ENCODE data around the gene PPFIA4. TPM values are rescaled to one million over a fixed set of nuclear protein-coding genes. Genes with fewer than 3 reads are reported as not detected.

The PPFIA4 gene
- total RNA-seq, 3 donors from 2014 or later (not counting 1 experiment from before 2014, with no cell fraction given): 0.18 to 0.88 (median 0.33) TPM

GRCh38 chr1:203101813-203102634 is 75.7 kb downstream of the PPFIA4 start:
- H3K27ac Mint-ChIP-seq: no peak overlapping the region
- intact Hi-C loops (cut with micrococcal nuclease): no loop called here
- no peak for DNase-seq

GRCh38 chr1:203103216-203103615 is 76.9 kb downstream of the PPFIA4 start:
- H3K9me3 Mint-ChIP-seq: no peaks in the 10 kb centered on the region

More at GRCh38 chr1:203101813-203102634, 75.7 kb downstream of the PPFIA4 start:
- no peaks in the 10 kb centered on the region for H3K36me3 ChIP-seq (ENCODE audit: control insufficient read depth, insufficient read depth, low read length)
- no peak overlapping the region for H3K4me3 ChIP-seq (ENCODE audit: low read length)
- peaks cover 3% of the 10 kb centered on the region for H3K27me3 ChIP-seq (ENCODE audit: control insufficient read depth, insufficient read depth, low read length)
- no peaks in the 10 kb centered on the region for H3K4me1 Mint-ChIP-seq
- H3K4me1 ChIP-seq (ENCODE audit: control insufficient read depth, insufficient read depth, low read length): no peaks in the 10 kb centered on the region
- no peaks in the 10 kb centered on the region for H3K9me3 ChIP-seq (ENCODE audit: control insufficient read depth, insufficient read depth, low read length)
- H3K4me3 Mint-ChIP-seq: no peak overlapping the region
- peaks cover 7% of the 10 kb centered on the region for H3K36me3 Mint-ChIP-seq
- no peaks in the 10 kb centered on the region for H3K9me3 Mint-ChIP-seq
- H3K27me3 Mint-ChIP-seq (ENCODE audit: low read depth in 2 of 2): peaks cover 12 to 31% of the 10 kb centered on the region in 2 donors
- H3K27ac ChIP-seq (ENCODE audit: low read length): no peak overlapping the region
- ATAC-seq: no peak
- 81% methylated on average over 6 of the region's 6 CpGs for WGBS (ENCODE audit: insufficient coverage)
- no peak for TF ChIP-seq CTCF (IDR thresholded peaks at IDR 0.05)

GRCh38 chr1:203103829-203104495 is 77.7 kb downstream of the PPFIA4 start:
- no peaks in the 10 kb centered on the region for H3K4me1 ChIP-seq (ENCODE audit: control insufficient read depth, insufficient read depth, low read length)
- no peaks in the 10 kb centered on the region for H3K36me3 ChIP-seq (ENCODE audit: control insufficient read depth, insufficient read depth, low read length)
- no peak overlapping the region for H3K27ac Mint-ChIP-seq
- H3K9me3 Mint-ChIP-seq: no peaks in the 10 kb centered on the region
- peaks cover 7% of the 10 kb centered on the region for H3K36me3 Mint-ChIP-seq
- 96% methylated on average over 5 of the region's 6 CpGs for WGBS (ENCODE audit: insufficient coverage)
- no peak overlapping the region for H3K27ac ChIP-seq (ENCODE audit: low read length)
- peaks cover 18 to 44% of the 10 kb centered on the region in 2 donors for H3K27me3 Mint-ChIP-seq (ENCODE audit: low read depth in 2 of 2)
- no peaks in the 10 kb centered on the region for H3K9me3 ChIP-seq (ENCODE audit: control insufficient read depth, insufficient read depth, low read length)
- peaks cover 3% of the 10 kb centered on the region for H3K27me3 ChIP-seq (ENCODE audit: control insufficient read depth, insufficient read depth, low read length)
- no peak for DNase-seq
- ATAC-seq: no peak
- H3K4me3 Mint-ChIP-seq: no peak overlapping the region
- no peak for TF ChIP-seq CTCF (IDR thresholded peaks at IDR 0.05)
- intact Hi-C loops (cut with micrococcal nuclease): no loop called here
- no peaks in the 10 kb centered on the region for H3K4me1 Mint-ChIP-seq
- no peak overlapping the region for H3K4me3 ChIP-seq (ENCODE audit: low read length)

More at GRCh38 chr1:203103216-203103615, 76.9 kb downstream of the PPFIA4 start:
- no peaks in the 10 kb centered on the region for H3K9me3 ChIP-seq (ENCODE audit: control insufficient read depth, insufficient read depth, low read length)
- Mint-ChIP-seq H3K27ac (no peak overlapping the region), H3K4me1 (no peaks in the 10 kb centered on the region), H3K27me3 (ENCODE audit: low read depth in 2 of 2) (peaks cover 18 to 36% of the 10 kb centered on the region in 2 donors), H3K4me3 (no peak overlapping the region), H3K36me3 (peaks cover 7% of the 10 kb centered on the region)
- no peak overlapping the region for H3K27ac ChIP-seq (ENCODE audit: low read length)
- no peaks in the 10 kb centered on the region for H3K36me3 ChIP-seq (ENCODE audit: control insufficient read depth, insufficient read depth, low read length)
- no peak for TF ChIP-seq CTCF (IDR thresholded peaks at IDR 0.05)
- ATAC-seq (no peak), DNase-seq (no peak)
- WGBS (ENCODE audit: insufficient coverage): 74% methylated on average over 4 of the region's 4 CpGs
- no peaks in the 10 kb centered on the region for H3K4me1 ChIP-seq (ENCODE audit: control insufficient read depth, insufficient read depth, low read length)
- no peak overlapping the region for H3K4me3 ChIP-seq (ENCODE audit: low read length)
- intact Hi-C loops (cut with micrococcal nuclease): no loop called here
- H3K27me3 ChIP-seq (ENCODE audit: control insufficient read depth, insufficient read depth, low read length): peaks cover 3% of the 10 kb centered on the region

Measured in natural killer cell (primary cell).